Measurements from ENCODE around the gene TBL1X.

Gene TBL1X

GRCh38 chrX:9664224-9664623 is 199.4 kb downstream of the TBL1X start:
- no peak for DNase-seq (ENCODE audit: low read depth in 2 of 2)

GRCh38 chrX:9665113-9665512 is 200.3 kb downstream of the TBL1X start:
- DNase-seq (ENCODE audit: low read depth in 2 of 2) = no peak

- DNase-seq (ENCODE audit: low read depth in 2 of 2) = no peak
Measured at GRCh38 chrX:9668537-9668936, 203.7 kb downstream of the TBL1X start.

GRCh38 chrX:9670136-9670814 is 205.4 kb downstream of the TBL1X start:
- DNase-seq (ENCODE audit: low read depth in 2 of 2) = no peak

GRCh38 chrX:9671998-9672397 is 207.1 kb downstream of the TBL1X start:
- DNase-seq (ENCODE audit: low read depth in 2 of 2) = no peak

GRCh38 chrX:9676306-9676705 is 211.4 kb downstream of the TBL1X start:
- no peak for DNase-seq (ENCODE audit: low read depth in 2 of 2)

- no peak for DNase-seq (ENCODE audit: low read depth in 2 of 2)
Measured at GRCh38 chrX:9676738-9677097, 211.9 kb downstream of the TBL1X start.

GRCh38 chrX:9677098-9677739 is 212.4 kb downstream of the TBL1X start:
- DNase-seq (ENCODE audit: low read depth in 2 of 2) = no peak

- no peak for DNase-seq (ENCODE audit: low read depth in 2 of 2)
Measured at GRCh38 chrX:9678215-9678965, 213.5 kb downstream of the TBL1X start.

GRCh38 chrX:9681011-9681410 is 216.2 kb downstream of the TBL1X start:
- no peak for DNase-seq (ENCODE audit: low read depth in 2 of 2)

GRCh38 chrX:9681422-9681821 is 216.6 kb downstream of the TBL1X start:
- DNase-seq (ENCODE audit: low read depth in 2 of 2) = no peak

- no peak for DNase-seq (ENCODE audit: low read depth in 2 of 2)
Measured at GRCh38 chrX:9682456-9682855, 217.6 kb downstream of the TBL1X start.

- DNase-seq (ENCODE audit: low read depth in 2 of 2) = no peak
Measured at GRCh38 chrX:9682861-9683260, 218.0 kb downstream of the TBL1X start.

- no peak for DNase-seq (ENCODE audit: low read depth in 2 of 2)
Measured at GRCh38 chrX:9683350-9683749, 218.5 kb downstream of the TBL1X start.

GRCh38 chrX:9687899-9688298 is 223.0 kb downstream of the TBL1X start:
- no peak for DNase-seq (ENCODE audit: low read depth in 2 of 2)

- DNase-seq (ENCODE audit: low read depth in 2 of 2) = no peak
Measured at GRCh38 chrX:9688833-9689232, 224.0 kb downstream of the TBL1X start.

GRCh38 chrX:9690046-9690445 is 225.2 kb downstream of the TBL1X start:
- no peak for DNase-seq (ENCODE audit: low read depth in 2 of 2)

GRCh38 chrX:9693307-9694001 is 228.6 kb downstream of the TBL1X start:
- DNase-seq (ENCODE audit: low read depth in 2 of 2) = no peak

- no peak for DNase-seq (ENCODE audit: low read depth in 2 of 2)
Measured at GRCh38 chrX:9698576-9698975, 233.7 kb downstream of the TBL1X start.

- DNase-seq (ENCODE audit: low read depth in 2 of 2) = no peak
Measured at GRCh38 chrX:9700555-9700954, 235.7 kb downstream of the TBL1X start.

- no peak for DNase-seq (ENCODE audit: low read depth in 2 of 2)
Measured at GRCh38 chrX:9701790-9702189, 236.9 kb downstream of the TBL1X start.

- DNase-seq (ENCODE audit: low read depth in 2 of 2) = no peak
Measured at GRCh38 chrX:9703406-9703805, 238.5 kb downstream of the TBL1X start.

All from stimulated activated CD8-positive, alpha-beta memory T cell treated with anti-CD3 and anti-CD28 coated beads, Interleukin-2, amount 100 ng/mL, for 1 hour (primary cell).